DMS53 treated with DMSO at 0.1 percent for 48 hours (cell line): ENCODE measurements around the gene ALLC.
"Not testable (repeated sequence)": the region's sequence is repeated elsewhere in the genome, so short reads cannot be mapped to it uniquely, and the experiment has no call there.

Experiments used
- DNase-seq: peaks from one replicate; lab custom pipeline; 2025; ENCODE audit not compliant: unreplicated experiment; lab: John Stamatoyannopoulos, UW

ALLC gene

DNA sequence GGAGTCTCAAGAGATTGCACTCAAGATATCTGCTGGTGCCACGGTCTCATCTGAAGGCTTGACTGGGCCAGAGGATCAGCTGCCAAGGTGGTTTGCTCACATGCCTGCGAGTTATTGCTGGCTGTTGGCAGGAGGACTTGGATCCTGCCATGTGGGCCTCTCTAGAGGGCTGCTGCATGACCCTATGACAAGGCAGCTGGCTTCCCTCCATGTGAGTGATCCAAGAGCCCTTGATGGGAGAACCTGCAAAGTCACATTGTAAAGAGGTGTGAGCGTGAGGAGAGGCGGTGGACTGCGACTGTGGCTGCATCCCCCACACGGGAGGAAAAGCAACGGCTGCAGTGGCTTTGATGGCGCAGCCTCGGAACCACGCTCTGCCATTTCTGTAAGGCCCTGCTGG lies 4.0 kb upstream of the ALLC start:
- DNase-seq: no peak

DNA sequence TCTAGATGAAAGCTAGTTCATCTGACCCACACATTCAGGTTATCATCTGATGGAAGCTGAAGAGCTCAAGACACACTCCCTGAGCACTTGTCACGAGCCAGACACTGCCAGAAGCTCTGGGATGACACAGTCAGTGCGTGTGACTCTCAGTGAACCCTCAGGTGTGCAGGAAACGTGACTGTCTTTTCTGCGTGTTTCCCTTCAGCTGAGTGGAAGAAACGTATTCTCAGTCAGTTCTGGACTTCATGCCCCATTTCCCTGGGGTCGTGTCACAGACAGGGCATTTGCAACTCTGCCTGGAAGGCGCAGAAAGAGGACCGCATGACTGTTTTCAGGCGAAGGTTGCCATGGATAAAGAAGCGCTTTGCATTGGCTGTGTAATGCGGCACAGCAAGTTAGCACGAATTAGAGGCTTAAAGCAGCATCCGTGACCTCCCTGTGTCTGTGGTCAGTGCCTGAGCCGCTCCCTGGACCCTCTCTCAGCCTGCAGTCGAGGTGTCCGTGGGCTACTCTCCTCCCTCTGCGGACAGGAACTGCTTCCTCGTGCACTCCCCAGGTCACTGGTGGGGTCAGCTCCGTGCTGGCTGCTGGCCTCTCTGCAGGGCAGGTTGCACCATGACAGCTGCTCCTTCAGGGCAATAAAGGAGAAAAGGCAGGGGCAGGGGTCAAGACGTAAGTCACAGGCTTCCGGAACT lies 3.3 kb upstream of the ALLC start:
- no peak for DNase-seq

DNA sequence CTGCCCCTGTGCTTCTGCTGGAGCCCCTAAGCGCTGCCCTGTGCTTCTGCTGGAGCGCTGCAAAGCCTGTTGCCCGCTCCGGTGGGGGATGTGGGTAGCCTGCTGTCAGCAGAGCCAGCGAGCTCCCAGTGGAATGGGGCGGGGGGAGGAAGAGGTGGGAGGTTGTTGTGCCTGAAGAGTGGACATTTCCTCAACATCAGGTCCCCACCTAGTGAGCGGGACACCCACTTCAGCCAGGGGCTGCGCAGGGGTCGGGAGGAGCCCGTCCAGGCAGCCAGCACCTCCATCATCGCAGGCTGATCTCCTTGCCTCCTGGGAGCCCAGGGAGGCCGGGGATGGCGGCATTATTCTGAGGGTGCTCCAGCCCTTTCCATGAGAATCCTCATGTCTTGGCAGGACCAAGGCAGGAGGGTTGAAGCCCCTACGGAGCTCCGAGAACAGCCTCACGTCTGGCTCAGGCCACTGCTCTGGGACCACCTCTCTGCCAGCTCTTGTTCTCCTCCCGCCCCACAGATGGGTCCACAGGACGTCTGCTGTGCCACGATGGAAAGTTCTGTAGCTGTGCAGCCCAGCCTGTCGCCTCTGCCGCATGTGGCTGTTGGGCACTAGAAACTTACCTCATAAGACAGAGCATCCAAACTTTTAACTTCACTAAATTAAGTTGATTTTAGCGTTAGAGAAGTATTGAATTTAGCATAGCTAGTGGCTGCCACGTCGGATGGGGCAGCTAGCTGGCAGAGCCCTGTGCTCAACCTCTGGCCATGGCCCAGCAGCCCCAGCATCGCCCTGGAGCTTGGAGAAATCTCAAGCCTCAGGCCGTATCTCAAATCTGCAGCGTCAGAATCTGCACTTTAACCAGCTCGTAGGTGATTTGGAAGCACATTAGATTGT lies 1.9 kb upstream of the ALLC start:
- DNase-seq: no peak

DNA sequence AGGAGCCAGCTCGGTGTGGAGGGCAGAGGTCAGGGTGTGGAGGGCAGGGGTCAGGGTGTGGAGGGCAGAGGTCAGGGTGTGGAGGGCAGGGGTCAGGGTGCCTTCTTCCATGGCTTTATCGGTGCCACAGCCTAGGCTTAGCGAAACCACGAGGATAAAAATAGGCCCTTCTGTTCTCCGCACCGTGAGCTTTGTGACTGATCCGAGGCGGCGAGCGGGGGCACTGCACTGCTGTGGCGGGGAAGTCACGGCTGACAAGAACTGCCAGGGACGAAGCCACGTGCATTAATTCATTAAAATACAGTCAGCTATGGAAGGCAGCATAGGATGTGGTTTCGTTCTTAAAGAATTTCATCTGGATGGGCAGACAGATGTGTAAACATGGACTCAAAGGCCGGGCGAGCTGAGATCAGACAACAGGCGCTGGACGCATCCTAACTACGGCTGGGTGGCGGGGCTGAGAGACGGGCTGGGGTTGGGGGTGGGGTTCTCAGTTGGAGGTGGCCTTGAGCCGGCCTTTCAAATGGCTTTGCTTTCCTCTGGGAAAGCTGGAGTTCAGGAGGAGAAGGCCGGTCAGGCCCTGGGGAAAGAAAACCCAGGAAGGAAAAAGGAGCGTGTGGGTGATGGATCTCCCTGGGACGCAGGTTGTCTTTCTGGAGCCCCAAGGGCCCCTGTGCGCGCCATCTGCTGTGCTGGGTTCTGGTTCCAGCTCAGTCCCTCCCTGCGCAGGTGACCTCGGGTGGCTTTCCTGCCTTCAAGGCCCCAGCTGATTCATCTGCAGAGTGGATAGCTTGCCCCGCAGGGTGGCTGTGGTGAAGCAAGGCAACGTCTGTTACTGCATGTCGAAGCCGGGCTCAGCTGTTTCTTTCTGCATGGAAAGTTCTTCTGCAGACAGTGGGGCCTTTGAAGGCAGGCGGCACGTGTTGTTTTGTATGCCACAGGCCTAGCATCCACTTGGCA lies 958 bp upstream of the ALLC start:
- no peak for DNase-seq

DNA sequence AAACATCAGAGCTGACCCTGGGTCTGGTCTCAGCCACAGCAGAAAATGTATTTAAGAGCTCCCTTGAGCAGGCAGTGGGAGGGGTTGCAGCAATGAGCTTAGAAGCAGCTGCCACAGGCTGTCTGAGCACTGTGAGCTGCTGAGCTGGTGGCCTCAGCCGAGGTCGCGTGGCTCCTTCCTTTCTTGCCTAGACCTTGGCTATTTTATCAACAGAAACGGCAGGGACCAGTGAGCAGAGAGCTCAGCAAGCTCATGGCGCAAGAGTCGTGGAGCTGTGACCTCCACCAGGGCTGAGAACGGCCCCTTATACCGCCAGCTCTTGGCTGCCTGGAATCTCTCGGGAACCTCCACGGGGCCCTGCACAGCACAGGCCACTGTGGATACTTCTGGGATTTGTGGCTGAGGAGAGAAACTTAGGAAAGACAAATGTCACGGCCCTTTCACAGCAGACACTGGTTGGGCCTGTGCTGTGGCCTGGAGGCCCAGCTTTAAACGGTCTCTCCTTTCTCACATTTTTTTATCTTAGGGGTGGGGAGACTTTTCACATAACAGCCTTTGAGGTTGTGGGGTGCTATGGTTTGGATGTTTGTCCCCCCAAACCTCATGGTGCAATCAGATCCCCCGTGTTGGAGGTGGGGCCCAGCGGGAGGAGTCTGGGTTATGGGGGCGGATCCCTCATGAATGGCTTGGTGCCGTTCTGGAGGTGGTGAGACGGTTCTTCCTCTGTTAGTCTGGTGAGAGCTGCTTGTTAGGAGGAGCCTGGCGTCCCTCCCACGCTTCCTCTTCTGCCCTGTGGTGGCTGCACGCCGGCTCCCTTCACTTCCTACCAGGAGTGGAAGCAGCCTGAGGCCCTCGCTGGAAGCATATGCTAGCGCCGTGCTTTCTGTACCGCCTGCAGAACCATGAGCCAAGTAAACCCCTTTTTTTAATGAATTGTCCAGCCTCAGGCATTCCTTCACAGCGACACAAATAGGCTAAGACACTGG lies 1.7 kb downstream of the ALLC start:
- DNase-seq: no peak

DNA sequence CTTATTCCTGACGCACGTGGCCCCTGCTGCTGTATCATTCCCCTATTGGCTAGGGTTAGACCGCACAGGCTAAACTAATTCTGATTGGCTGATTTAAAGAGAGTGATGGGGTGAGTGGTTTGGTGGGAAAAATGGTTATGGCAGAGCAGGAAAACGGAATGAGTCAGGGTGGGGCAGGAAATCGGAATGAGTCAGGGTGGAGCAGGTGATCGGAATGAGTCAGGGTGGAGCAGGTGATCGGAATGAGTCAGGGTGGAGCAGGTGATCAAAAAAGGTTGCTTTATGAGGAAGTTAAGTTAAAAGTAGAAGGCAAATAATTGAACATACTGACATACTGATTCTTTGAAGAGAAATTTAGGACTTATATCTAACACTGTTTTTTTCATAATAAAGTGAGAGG lies 2.6 kb downstream of the ALLC start:
- DNase-seq: not testable (repeated sequence)

DNA sequence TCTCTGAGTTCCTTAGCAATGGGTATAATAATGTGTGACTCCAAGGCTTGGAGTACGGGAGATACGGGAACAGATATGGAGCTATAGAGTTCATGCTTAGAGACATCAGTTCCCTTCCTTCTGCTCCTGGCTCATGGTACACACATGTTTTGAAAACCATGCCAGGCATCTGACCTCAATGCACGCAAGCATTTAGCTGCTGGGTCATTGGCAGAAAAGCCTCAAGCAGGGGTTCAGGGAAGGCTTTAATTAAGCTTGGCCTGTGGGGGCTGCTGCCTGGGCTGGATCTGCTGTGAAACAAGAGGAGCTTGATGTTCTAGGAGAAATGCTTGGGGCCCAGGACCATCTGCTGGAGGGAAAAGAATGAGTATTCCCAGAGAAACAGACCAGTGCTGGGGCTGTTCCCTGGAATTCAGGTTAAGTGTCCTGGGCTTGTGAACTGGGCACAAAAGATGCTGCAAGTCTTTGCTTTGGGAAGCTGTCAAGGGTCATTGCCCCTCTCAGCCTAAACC lies 3.2 kb downstream of the ALLC start:
- no peak for DNase-seq

DNA sequence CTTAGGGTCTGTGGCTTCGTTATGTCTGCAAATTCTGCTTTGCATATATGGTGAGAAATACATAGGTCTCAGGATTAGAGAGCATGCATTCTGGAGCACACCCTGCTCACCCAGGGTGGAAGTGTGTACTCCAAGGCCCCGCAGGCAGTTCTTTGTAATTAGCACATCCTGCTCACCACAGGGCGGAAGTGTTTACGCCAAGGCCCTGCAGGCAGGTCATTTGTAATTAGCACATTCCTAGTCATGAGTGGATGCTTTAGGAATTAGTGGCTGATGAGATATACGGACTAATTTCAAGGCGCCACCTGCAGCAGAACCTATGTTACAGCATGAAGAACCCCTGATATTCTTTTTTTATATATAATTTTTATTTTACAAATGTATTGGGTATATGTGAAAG lies 4.2 kb downstream of the ALLC start:
- DNase-seq: no peak

DNA sequence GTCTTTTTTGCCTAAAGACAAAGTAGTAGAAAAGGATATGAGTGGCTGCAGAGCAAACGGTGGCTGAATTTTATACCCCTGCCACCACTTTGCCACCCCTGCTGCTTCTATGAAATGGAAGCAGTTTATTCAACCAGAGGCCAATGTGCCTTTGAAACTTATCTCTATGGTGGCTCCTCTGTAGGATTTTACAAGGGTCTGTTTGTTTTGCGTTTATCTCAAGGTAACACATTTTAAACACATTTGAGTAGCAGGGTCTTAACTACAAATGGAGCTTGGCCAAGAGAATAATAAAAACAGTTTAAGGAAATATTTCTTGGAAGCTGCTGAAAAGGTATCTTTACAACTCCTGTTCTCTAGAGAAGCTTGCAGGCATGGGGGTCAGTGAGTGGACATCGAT lies 6.1 kb downstream of the ALLC start:
- DNase-seq: no peak

DNA sequence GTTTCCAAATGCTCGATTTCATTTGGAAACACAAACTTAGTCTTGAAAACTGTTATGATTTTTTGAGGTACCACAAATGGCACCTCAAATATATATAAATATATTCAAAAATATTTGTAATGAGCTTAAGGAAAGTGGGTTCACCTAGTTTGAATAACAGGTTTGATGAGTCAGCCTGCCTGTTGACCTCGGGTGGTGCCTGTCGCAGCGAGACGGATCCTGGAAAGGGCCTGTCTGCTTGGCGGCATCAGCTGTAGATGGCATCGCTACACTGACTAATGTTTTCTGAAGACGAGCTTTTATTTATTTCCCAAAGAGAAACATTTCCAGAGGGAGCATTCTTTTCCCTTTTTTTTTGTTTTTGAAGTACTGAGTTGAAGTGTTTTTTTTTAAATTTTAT lies 6.9 kb downstream of the ALLC start:
- DNase-seq: no peak

DNA sequence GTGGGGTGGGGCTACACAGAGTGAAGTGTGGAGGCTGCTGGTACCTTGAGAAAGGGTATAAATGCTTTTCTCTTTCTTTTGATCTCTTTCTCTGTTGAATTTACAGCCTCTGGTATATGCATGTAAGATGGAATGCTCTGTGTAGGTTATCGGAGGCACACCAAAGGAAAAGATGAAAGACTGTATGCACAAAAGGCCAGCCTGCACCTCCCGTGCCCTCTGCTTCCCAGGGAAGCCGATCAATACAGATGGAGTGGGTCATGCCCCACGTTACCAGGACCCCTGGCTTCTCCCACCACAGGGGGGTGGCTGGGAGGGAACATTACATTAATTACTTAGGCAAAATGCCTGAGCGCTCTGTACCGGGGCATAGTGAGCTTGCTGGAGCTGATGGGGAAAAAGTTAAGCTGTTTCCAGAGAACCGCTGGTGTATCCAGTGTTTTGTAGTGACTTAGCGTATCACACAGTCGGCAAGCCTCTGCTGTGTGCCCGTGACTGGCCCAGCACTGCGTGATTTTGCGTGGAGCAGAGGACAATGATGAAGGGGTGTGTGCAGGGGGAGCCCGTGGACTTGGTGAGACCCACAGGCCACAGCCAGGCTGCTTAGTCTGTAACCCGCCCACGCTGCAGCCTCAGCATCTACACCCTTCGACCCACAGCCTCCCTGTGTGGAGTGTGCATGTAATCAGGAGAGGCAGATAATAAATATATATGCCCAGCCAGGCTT lies 8.0 kb downstream of the ALLC start:
- DNase-seq: no peak

DNA sequence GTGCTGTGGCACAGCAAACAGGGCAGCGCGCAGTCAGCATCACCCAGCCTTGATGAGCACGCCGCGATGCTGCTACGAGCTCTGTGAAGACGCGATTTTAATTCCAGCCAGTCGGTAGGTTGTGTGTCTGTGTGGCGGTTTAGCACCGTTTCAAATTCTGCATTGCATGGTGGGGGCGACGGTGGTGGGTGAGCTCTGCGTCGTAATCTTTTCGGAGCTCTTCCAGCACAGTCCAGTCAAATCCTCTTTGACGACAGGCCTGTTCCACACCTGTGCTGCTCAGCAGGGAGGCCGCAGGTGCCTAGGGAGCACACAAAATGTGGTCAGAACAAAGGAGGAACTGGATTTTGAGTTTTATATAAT lies 8.6 kb downstream of the ALLC start:
- DNase-seq: no peak

DNA sequence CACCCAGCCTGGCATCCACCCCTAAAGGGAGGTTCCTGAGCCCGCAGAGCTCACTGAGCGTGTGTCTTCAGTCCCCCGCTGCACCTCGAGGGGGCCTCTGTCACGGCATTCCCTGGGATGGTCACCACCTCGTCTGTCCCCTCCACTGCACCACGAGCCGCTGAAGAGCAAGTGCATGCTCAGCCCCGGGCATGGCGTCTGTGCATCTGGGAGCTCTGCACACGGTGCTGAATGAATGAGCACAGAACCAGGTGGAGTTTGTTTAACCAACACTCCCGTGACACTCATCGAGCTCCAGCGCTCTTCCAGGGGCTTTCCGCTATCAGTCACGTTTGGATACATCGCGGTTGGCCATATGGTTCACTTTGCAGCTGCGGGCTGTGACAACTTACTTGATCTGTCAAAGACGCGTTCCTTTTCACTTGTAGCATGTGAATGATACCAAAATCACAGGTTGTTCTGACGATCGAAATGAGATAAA lies 9.2 kb downstream of the ALLC start:
- DNase-seq: peak; percentile 42

DNA sequence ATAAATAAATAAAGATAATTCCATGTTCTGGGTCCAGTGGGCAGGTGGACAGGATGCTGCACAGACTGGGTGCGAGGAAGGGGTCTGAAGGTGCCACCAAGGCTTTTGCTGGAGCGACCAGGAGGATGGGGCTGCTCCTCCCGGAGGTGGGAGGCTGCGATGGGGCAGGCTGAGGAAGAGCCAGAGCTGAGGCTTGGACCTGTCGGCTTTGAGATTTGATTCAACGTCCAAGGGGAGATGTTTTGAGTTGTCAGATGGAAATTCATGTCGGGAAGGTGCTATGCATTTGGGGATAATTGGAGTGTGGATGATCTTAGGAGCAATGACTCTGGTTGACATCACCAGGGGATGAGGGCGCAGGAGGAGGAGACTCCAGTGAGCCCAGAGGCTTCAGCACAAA lies 11.7 kb downstream of the ALLC start:
- no peak for DNase-seq

DNA sequence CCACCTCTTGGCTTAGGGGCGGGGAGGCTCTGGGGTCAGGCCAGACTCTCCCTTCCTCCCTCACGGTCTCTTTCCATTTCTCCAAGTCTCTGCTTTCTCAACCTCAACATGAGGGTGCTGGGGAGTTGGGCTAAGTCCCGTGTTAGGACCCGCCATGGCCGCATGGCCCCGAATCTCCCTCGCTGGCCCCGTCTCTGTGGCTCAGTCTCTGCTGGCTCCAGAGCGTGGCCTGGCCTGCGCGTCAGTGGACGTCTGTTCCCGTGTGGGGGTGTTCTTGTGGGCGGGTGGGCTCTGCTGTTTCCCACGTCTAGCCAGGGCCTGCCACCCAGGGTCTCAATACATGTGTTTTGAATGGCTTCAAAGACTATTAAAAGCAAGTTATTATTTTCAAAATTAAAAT lies 12.4 kb downstream of the ALLC start:
- no peak for DNase-seq

DNA sequence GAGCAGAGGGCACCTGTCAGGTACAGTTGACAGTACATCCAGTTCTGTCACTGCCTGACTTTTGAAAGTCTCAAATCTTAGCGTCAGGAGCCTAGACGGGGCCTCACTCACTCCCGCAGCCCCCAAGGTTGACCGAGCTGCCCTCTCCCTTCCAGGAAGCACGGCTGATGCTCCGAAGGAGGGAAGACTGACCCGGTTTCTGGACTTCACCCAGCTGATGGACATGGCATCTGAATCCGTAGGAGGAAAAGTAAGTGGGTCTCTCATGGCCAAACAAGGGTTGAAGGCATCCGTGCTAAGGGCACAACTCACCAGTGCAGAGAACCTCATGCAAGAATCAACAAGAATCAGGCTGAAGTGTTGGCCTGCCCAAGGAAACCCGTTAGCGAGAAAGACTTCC lies 12.9 kb downstream of the ALLC start:
- no peak for DNase-seq

DNA sequence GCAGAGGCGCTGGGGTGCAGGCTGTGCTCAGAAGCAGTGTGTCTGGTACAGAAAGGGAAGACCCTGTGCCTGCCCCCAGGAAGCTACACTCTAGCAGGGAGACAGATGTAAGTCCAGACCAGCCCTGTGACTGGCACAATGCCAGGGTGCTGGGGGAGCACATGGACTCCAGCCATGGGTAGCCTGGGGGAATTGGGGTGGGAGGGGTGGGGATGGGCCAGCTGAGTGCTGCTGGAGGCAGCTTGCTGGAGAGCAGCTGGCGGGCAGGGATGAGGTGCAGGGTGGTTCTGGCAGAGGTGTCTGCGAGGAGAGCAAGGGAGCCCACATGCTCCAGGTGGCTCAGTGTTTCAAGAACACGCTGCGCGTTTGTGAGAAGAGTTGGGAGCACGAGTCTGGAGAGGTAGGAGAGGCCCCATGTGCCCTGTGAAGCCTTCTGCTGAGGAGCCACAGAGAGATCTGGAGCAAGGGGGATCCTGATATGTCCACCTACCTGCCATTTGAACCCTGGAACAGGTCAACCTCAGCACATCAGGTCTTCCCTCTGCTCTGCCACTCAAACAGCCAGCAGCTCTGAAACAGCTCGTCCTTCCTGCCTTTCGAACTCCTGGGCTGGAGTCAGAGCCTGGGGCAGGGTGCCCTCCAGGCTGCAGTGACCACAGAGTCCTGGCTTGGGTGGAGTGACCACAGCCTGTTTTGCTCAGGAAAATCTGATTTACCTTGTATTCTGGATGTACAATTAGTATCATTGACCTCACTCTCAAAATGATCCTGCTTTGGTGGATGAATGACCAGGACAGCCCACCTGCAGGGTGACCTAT lies 15.1 kb downstream of the ALLC start:
- no peak for DNase-seq

DNA sequence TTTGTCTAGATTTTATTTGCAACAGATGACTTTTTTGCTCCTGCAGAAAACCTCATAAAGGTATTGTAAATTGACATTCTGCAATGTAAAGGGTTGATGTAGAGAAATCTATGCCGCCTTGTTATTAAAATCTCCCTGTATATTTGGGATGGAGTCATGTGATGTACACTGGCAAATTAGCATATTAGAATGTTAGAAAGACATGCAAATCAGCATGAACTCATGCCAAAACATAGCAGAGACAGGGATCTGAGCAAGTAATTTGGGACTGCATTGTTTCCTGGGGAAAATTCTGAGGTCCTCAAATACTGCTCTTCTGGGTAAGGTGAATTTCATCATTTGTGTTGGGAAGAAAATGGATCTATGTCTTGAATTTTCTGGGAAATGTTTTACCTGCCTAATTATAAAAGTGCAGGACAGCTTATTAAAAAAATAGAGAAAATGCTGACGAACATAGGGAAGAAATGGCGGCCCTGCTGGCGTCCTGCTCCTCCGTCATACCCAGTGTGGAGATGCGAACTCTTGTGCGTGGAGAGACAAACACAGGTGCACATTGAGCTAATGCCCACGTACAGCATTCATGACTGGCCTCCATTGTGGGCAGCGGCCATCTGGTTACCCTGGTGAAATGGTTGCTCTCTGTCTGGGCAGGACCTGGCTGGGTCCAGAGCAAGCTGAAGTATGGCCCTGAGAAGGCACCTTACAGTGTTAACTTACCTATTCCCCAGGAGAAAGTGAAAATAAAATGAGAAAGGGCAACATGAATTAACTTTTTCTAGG lies 16.3 kb downstream of the ALLC start:
- no peak for DNase-seq
